PC-3 (cell line): Measurements from ENCODE around the gene GATC. TPM values are rescaled to one million over a fixed set of nuclear protein-coding genes. Genes with fewer than 3 reads are reported as not detected.

ENCODE experiments used
- ATAC-seq: fragments of 200-7000 bp; cut with Tn5 transposase; 2 replicates; pipeline ENCODE4 v1.9.1; 2020; ENCODE audit warnings: mild to moderate bottlenecking, moderate library complexity
- BruUV-seq: library from RNA; stranded (reverse); fragments of 400-500 nt; replicated peaks from 2 replicates; lab custom pipeline; 2021; lab: Mats Ljungman, UMichigan
- CTCF ChIA-PET: fragments of 300-600 bp; sonication (Branson Sonifier 250); formaldehyde crosslinking; loops from one replicate; lab custom pipeline; 2022; ENCODE audit warnings: antibody characterized with exemption; lab: Charles Lee
- POLR2A ChIA-PET: fragments of 300-600 bp; sonication (Branson Sonifier 250); formaldehyde crosslinking; loops from one replicate; lab custom pipeline; 2022; ENCODE audit warnings: antibody characterized with exemption; ENCODE audit not compliant: unreplicated experiment; lab: Charles Lee
- DNase-seq: peaks from one replicate; pipeline ENCODE4 v3.0.0-alpha.2; 2015
- H2AFZ ChIP-seq: fragments of 300-600 bp; sonication (generic); 2 replicates; pipeline ENCODE4 v1.6.0; 2016; ENCODE audit warnings: antibody characterized with exemption, low read length
- H3F3A ChIP-seq: fragments of 300-600 bp; sonication (generic); one replicate; pipeline ENCODE4 v1.6.0; 2017; ENCODE audit warnings: antibody characterized with exemption, low read length, control low read depth, mild to moderate bottlenecking; ENCODE audit not compliant: unreplicated experiment
- H3K27ac ChIP-seq: fragments of 300-600 bp; sonication (generic); 2 replicates; pipeline ENCODE4 v1.5.1; 2016; ENCODE audit warnings: mild to moderate bottlenecking, low read length
- H3K27me3 ChIP-seq: fragments of 300-600 bp; sonication (generic); 2 replicates; pipeline ENCODE4 v1.6.1; 2016; ENCODE audit warnings: low read length, mixed read lengths
- H3K36me3 ChIP-seq: fragments of 300-600 bp; sonication (generic); 2 replicates; pipeline ENCODE4 v1.6.1; 2016; ENCODE audit warnings: low read depth, mixed run types, low read length, mixed read lengths
- H3K4me1 ChIP-seq: fragments of 300-600 bp; sonication (generic); 2 replicates; pipeline ENCODE4 v1.5.1; 2016; ENCODE audit warnings: low read length; ENCODE audit not compliant: insufficient read depth
- H3K4me2 ChIP-seq: fragments of 300-600 bp; sonication (generic); 2 replicates; pipeline ENCODE4 v1.6.0; 2016; ENCODE audit warnings: low read length
- H3K4me3 ChIP-seq: fragments of 300-600 bp; sonication (generic); 2 replicates; pipeline ENCODE4 v1.5.1; 2016; ENCODE audit warnings: mild to moderate bottlenecking, low read length, mixed read lengths
- H3K79me2 ChIP-seq: fragments of 300-600 bp; sonication (generic); 2 replicates; pipeline ENCODE4 v1.6.1; 2017; ENCODE audit warnings: low read length, mixed read lengths
- H3K9ac ChIP-seq: fragments of 300-600 bp; sonication (generic); 2 replicates; pipeline ENCODE4 v1.6.0; 2016; ENCODE audit warnings: mild to moderate bottlenecking, low read length
- H3K9me2 ChIP-seq: fragments of 300-600 bp; sonication (generic); replicated peaks from 2 replicates; pipeline ENCODE4 v1.6.1; 2016; ENCODE audit warnings: mixed run types, low read length, mixed read lengths
- H3K9me3 ChIP-seq: fragments of 300-600 bp; sonication (generic); 2 replicates; pipeline ENCODE4 v1.6.1; 2016; ENCODE audit warnings: low read length, mixed read lengths
- H4K20me1 ChIP-seq: fragments of 300-600 bp; sonication (generic); 2 replicates; pipeline ENCODE4 v1.6.1; 2016; ENCODE audit warnings: low read length, mixed read lengths
- CTCF ChIP-seq: fragments of 300-600 bp; sonication (generic); conservative IDR thresholded peaks from 2 replicates; pipeline ENCODE4 v1.5.1; 2017; ENCODE audit warnings: antibody characterized with exemption, low read depth, mild to moderate bottlenecking, low read length
- EZH2 ChIP-seq: fragments of 300-600 bp; sonication (generic); IDR thresholded peaks from one replicate; pipeline ENCODE4 v1.6.1; 2017; ENCODE audit warnings: antibody characterized with exemption, mild to moderate bottlenecking, low read length; ENCODE audit not compliant: unreplicated experiment
- EZH2phosphoT487 ChIP-seq: fragments of 300-600 bp; sonication (generic); IDR thresholded peaks from 2 replicates; pipeline ENCODE4 v1.6.1; 2018; ENCODE audit warnings: mild to moderate bottlenecking, antibody characterized with exemption, low read length, borderline replicate concordance
- intact Hi-C: fragments of 100-400 bp; cut with micrococcal nuclease; formaldehyde crosslinking; loops from 2 replicates; pipeline ENCODE4 v1.9.0; 2023
- total RNA-seq: library from RNA; depleted of rRNA; stranded (reverse); fragments of >200 nt; gene quantifications from 2 replicates; pipeline ENCODE4 v1.2.3, GENCODE V29; 2014

GATC gene
- total RNA-seq, 1 experiment from 2014 or later, result 33.8 TPM

- Histone ChIP-seq H3K27me3 (no peaks in the 10 kb centered on the region), H3K27ac (no peak overlapping the region), H3K4me1 (peaks cover 13% of the 10 kb centered on the region), H3K9ac (no peak overlapping the region), H3K4me3 (no peak overlapping the region), H3K79me2 (no peaks in the 10 kb centered on the region), H3K9me3 (no peaks in the 10 kb centered on the region), H4K20me1 (no peaks in the 10 kb centered on the region), H3K4me2 (peak overlapping the region; percentile 17; the same call in 1 of the 2 replicates), H3F3A (no peaks in the 10 kb centered on the region), H2AFZ (no peak overlapping the region), H3K36me3 (no peaks in the 10 kb centered on the region), H3K9me2 (no peaks in the 10 kb centered on the region)
- intact Hi-C loops, result loop anchor here (1.0 kb wide), 1 partner anchor 15 kb away; no protein-coding TSS in a partner anchor
- ChIA-PET CTCF (interaction anchor here (0.8 kb wide), 1 partner anchor 19 kb away, joined by 4 read pairs; no protein-coding TSS in a partner anchor), POLR2A (interaction anchor here (0.6 kb wide), 2 partner anchors 28 to 196 kb away, joined by 3 to 7 read pairs; partner anchors contain the start of gene RNU4-1)
- BruUV-seq, result no TSS peak
- TF ChIP-seq CTCF (no peak), EZH2phosphoT487 (no peak), EZH2 (no peak)
- ATAC-seq (peak; percentile 96), DNase-seq (peak; percentile 82)
Measured at GRCh38 chr12:120489018-120489417, 42.8 kb downstream of the GATC start.

- DNase-seq, result no peak
- CTCF ChIA-PET, result no interaction called here
- TF ChIP-seq CTCF, result no peak
- no peak for TF ChIP-seq EZH2
- no peak for TF ChIP-seq EZH2phosphoT487
Measured at GRCh38 chr12:120490325-120490724, 44.1 kb downstream of the GATC start.

GRCh38 chr12:120490833-120491512 is 44.7 kb downstream of the GATC start:
- no peak for TF ChIP-seq EZH2phosphoT487
- peaks cover 13% of the 10 kb centered on the region for H3K79me2 ChIP-seq
- H3K9ac ChIP-seq, result no peak overlapping the region
- no peak overlapping the region for H3K27ac ChIP-seq
- no peaks in the 10 kb centered on the region for H3K27me3 ChIP-seq
- H3K9me2 ChIP-seq, result no peaks in the 10 kb centered on the region
- no peak overlapping the region for H3K4me3 ChIP-seq
- DNase-seq, result no peak
- intact Hi-C loops, result no loop called here
- no peak for ATAC-seq
- ChIA-PET CTCF (interaction anchor here (0.6 kb wide), 1 partner anchor 103 kb away, joined by 3 read pairs; no protein-coding TSS in a partner anchor), POLR2A (no interaction called here)
- peaks cover 22% of the 10 kb centered on the region for H3K4me1 ChIP-seq
- no TSS peak for BruUV-seq
- no peak overlapping the region for H3K4me2 ChIP-seq
- H4K20me1 ChIP-seq, result no peaks in the 10 kb centered on the region
- H3F3A ChIP-seq, result no peaks in the 10 kb centered on the region
- no peaks in the 10 kb centered on the region for H3K9me3 ChIP-seq
- H3K36me3 ChIP-seq, result no peaks in the 10 kb centered on the region
- no peak overlapping the region for H2AFZ ChIP-seq

More at GRCh38 chr12:120490325-120490724, 44.1 kb downstream of the GATC start:
- Histone ChIP-seq H3K4me2 (no peak overlapping the region), H3K9me3 (no peaks in the 10 kb centered on the region), H3F3A (no peaks in the 10 kb centered on the region), H3K36me3 (no peaks in the 10 kb centered on the region), H3K9me2 (no peaks in the 10 kb centered on the region), H4K20me1 (no peaks in the 10 kb centered on the region), H2AFZ (no peak overlapping the region), H3K4me3 (no peak overlapping the region), H3K9ac (no peak overlapping the region), H3K79me2 (peaks cover 10% of the 10 kb centered on the region), H3K4me1 (peaks cover 21% of the 10 kb centered on the region), H3K27ac (no peak overlapping the region), H3K27me3 (no peaks in the 10 kb centered on the region)
- intact Hi-C loops, result no loop called here
- no peak for ATAC-seq
- BruUV-seq, result no TSS peak
- POLR2A ChIA-PET, result no interaction called here
